ENCODE results near the gene IL17RB. TPM values are rescaled to one million over a fixed set of nuclear protein-coding genes. Genes with fewer than 3 reads are reported as not detected.

IL17RB gene
- polyA plus RNA-seq, 1 donor from 2014 or later, result 0.48 TPM

GRCh38 chr3:53807117-53807810, 39.1 kb upstream of the IL17RB start:
- H3K4me3 Mint-ChIP-seq, result no peak overlapping the region
- peak overlapping the region in 1 of 3 donors; percentile 64 for H3K27ac Mint-ChIP-seq
- H3K9me3 Mint-ChIP-seq, result no peaks in the 10 kb centered on the region
- H3K4me1 Mint-ChIP-seq, result peaks cover 0 to 2% (median 0%) of the 10 kb centered on the region in 3 donors
- H3K36me3 Mint-ChIP-seq, result no peaks in the 10 kb centered on the region
- H3K27me3 Mint-ChIP-seq, result peaks cover 5% of the 10 kb centered on the region

GRCh38 chr3:53808496-53808895, 37.9 kb upstream of the IL17RB start:
- H3K4me1 Mint-ChIP-seq, result peaks cover 0 to 2% (median 0%) of the 10 kb centered on the region in 3 donors
- no peaks in the 10 kb centered on the region for H3K9me3 Mint-ChIP-seq
- no peak overlapping the region for H3K27ac Mint-ChIP-seq
- H3K27me3 Mint-ChIP-seq, result peaks cover 5% of the 10 kb centered on the region
- H3K4me3 Mint-ChIP-seq, result no peak overlapping the region
- H3K36me3 Mint-ChIP-seq, result no peaks in the 10 kb centered on the region

DNA sequence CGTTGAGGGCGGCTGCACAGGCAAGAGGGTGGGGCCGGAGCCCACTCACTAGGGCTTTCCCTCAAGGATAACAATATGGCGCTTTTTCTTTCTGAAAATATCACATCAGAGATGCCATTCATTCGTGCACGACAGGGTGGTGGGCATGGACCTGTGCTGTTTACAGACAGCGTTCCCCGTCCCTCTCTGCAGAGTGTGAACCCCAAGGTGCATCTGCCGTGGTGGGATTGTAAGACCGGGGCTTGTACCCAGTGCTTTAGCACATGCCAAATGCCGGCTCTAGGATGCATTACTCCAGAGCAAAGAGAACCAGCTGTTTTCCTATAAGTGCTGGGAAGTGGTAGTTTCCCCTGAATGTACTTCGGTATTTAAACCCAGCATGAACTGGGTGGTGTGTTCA, 37.1 kb upstream of the IL17RB start:
- no peaks in the 10 kb centered on the region for H3K36me3 Mint-ChIP-seq
- peaks cover 0 to 2% (median 0%) of the 10 kb centered on the region in 3 donors for H3K4me1 Mint-ChIP-seq
- H3K27ac Mint-ChIP-seq, result no peak overlapping the region

GRCh38 chr3:53809764-53810400, 36.5 kb upstream of the IL17RB start:
- no peak overlapping the region for H3K27ac Mint-ChIP-seq
- no peaks in the 10 kb centered on the region for H3K36me3 Mint-ChIP-seq
- H3K4me3 Mint-ChIP-seq, result no peak overlapping the region
- no peaks in the 10 kb centered on the region for H3K9me3 Mint-ChIP-seq
- H3K27me3 Mint-ChIP-seq, result peaks cover 5% of the 10 kb centered on the region
- H3K4me1 Mint-ChIP-seq, result peaks cover 0 to 2% (median 0%) of the 10 kb centered on the region in 3 donors

More for the DNA sequence above, 37.1 kb upstream of the IL17RB start:
- H3K4me3 Mint-ChIP-seq, result no peak overlapping the region
- H3K27me3 Mint-ChIP-seq, result peaks cover 5% of the 10 kb centered on the region
- H3K9me3 Mint-ChIP-seq, result no peaks in the 10 kb centered on the region

DNA sequence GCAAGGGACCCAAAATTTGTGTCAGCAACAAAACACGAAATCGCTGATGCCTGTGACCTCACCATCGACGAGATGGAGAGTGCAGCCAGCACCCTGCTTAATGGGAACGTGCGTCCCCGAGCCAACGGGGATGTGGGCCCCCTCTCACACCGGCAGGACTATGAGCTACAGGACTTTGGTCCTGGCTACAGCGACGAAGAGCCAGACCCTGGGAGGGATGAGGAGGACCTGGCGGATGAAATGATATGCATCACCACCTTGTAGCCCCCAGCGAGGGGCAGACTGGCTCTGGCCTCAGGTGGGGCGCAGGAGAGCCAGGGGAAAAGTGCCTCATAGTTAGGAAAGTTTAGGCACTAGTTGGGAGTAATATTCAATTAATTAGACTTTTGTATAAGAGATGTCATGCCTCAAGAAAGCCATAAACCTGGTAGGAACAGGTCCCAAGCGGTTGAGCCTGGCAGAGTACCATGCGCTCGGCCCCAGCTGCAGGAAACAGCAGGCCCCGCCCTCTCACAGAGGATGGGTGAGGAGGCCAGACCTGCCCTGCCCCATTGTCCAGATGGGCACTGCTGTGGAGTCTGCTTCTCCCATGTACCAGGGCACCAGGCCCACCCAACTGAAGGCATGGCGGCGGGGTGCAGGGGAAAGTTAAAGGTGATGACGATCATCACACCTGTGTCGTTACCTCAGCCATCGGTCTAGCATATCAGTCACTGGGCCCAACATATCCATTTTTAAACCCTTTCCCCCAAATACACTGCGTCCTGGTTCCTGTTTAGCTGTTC, 35.0 kb upstream of the IL17RB start:
- H3K4me1 Mint-ChIP-seq, result no peaks in the 10 kb centered on the region
- H3K36me3 Mint-ChIP-seq, result no peaks in the 10 kb centered on the region
- H3K9me3 Mint-ChIP-seq, result no peaks in the 10 kb centered on the region
- H3K27ac Mint-ChIP-seq, result no peak overlapping the region
- H3K27me3 Mint-ChIP-seq, result peaks cover 5% of the 10 kb centered on the region
- no peak overlapping the region for H3K4me3 Mint-ChIP-seq

DNA sequence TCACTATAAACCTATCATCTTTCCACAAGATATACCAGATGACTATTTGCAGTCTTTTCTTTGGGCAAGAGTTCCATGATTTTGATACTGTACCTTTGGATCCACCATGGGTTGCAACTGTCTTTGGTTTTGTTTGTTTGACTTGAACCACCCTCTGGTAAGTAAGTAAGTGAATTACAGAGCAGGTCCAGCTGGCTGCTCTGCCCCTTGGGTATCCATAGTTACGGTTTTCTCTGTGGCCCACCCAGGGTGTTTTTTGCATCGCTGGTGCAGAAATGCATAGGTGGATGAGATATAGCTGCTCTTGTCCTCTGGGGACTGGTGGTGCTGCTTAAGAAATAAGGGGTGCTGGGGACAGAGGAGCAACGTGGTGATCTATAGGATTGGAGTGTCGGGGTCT, 33.9 kb upstream of the IL17RB start:
- Mint-ChIP-seq H3K27ac (no peak overlapping the region), H3K4me1 (no peaks in the 10 kb centered on the region), H3K4me3 (no peak overlapping the region), H3K9me3 (no peaks in the 10 kb centered on the region), H3K27me3 (no peaks in the 10 kb centered on the region), H3K36me3 (no peaks in the 10 kb centered on the region)

GRCh38 chr3:53813229-53813628, 33.1 kb upstream of the IL17RB start:
- no peak overlapping the region for H3K27ac Mint-ChIP-seq
- H3K4me3 Mint-ChIP-seq, result no peak overlapping the region
- no peaks in the 10 kb centered on the region for H3K4me1 Mint-ChIP-seq
- no peaks in the 10 kb centered on the region for H3K9me3 Mint-ChIP-seq
- peaks cover 2% of the 10 kb centered on the region for H3K27me3 Mint-ChIP-seq
- H3K36me3 Mint-ChIP-seq, result no peaks in the 10 kb centered on the region

DNA sequence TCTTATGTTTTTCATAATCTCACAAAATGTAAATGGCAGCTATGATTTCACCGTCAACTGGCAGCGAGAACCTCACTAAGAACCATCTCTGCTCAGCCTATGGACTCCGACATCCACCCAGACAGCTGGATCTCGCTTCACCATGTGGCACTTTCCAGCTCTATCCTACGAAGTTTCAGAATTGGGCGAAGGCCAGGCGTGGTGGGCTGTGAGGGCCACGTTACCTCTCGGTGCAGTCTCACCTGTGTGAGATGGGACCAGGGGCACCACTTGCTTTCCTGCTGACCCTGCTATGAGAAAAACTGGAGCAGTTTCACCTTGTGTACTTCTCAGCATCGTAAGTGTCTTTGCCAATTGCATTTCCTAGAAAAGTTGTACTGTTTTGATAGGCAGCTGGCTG, 32.5 kb upstream of the IL17RB start:
- no peaks in the 10 kb centered on the region for H3K9me3 Mint-ChIP-seq
- peak overlapping the region in 1 of 3 donors; percentile 17 for H3K27ac Mint-ChIP-seq

DNA sequence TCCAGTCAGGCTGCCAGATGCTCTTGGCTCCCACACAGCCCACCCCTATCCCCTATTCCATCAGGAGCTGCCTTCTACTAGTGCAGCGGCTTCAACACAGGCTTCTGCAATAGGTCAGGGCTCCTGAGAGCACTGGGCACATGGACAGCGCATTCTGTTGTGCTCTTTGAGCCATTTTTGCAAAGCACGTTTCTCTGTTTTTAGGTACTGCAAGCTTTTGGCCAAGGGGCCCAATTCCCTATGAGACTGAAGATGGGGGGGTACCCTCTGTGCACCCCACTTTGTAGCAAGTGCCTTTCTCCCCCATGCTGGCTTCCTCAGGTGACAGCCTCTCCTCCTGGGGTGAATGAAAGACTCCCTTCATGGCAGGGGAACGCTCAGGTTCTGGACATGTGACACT, 31.3 kb upstream of the IL17RB start:
- H3K4me3 Mint-ChIP-seq, result no peak overlapping the region
- no peak overlapping the region for H3K27ac Mint-ChIP-seq
- no peaks in the 10 kb centered on the region for H3K36me3 Mint-ChIP-seq
- H3K4me1 Mint-ChIP-seq, result no peaks in the 10 kb centered on the region
- no peaks in the 10 kb centered on the region for H3K9me3 Mint-ChIP-seq
- H3K27me3 Mint-ChIP-seq, result peaks cover 2% of the 10 kb centered on the region

More for the DNA sequence above, 32.5 kb upstream of the IL17RB start:
- peaks cover 2% of the 10 kb centered on the region for H3K27me3 Mint-ChIP-seq
- no peaks in the 10 kb centered on the region for H3K36me3 Mint-ChIP-seq
- H3K4me1 Mint-ChIP-seq, result no peaks in the 10 kb centered on the region
- no peak overlapping the region for H3K4me3 Mint-ChIP-seq

DNA sequence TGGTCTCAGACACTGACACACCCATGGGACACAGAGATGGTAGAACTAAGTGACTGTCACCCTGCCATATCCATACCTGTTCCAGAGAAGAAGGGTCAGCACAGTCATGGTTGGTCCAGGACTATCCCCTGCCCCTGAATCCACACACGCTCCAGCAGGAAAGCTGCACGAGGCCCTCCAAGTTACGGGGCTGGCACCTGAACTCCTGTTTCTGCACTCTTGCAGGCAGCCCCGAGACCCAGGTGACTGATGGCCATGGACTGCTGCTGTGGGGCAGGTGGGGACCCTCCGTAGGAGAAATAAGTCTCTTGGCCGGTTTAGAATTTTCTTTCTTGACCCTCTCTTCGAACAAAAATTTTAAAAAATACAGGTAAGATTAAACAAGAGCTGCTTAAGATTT, 30.7 kb upstream of the IL17RB start:
- Mint-ChIP-seq H3K27me3 (peaks cover 2% of the 10 kb centered on the region), H3K4me3 (no peak overlapping the region), H3K36me3 (no peaks in the 10 kb centered on the region), H3K4me1 (no peaks in the 10 kb centered on the region), H3K27ac (no peak overlapping the region), H3K9me3 (no peaks in the 10 kb centered on the region)

GRCh38 chr3:53816425-53816824, 29.9 kb upstream of the IL17RB start:
- Mint-ChIP-seq H3K4me1 (no peaks in the 10 kb centered on the region), H3K27ac (no peak overlapping the region), H3K36me3 (no peaks in the 10 kb centered on the region), H3K9me3 (no peaks in the 10 kb centered on the region), H3K4me3 (no peak overlapping the region), H3K27me3 (peaks cover 2% of the 10 kb centered on the region)

DNA sequence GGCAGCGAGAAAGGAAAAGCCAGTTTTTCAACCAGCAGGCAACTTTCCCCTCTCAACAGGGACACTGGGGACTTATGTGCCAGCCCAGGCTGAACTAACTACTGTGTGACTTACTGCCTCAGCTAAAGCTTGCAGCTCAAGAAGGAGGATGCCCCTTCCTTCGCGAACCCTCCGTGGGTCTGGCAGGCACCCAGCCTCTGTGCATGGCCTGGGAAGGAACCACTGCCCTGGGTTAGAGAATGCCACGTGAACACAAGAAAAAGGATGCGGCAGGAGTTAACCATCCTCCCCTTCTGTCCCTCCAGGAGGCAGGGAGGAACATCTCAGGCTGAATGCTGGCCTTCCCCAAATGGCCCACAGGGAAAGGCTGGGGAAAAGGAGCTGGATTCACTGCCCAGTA, 29.2 kb upstream of the IL17RB start:
- no peaks in the 10 kb centered on the region for H3K4me1 Mint-ChIP-seq
- H3K9me3 Mint-ChIP-seq, result no peaks in the 10 kb centered on the region
- H3K4me3 Mint-ChIP-seq, result no peak overlapping the region
- H3K36me3 Mint-ChIP-seq, result no peaks in the 10 kb centered on the region
- H3K27ac Mint-ChIP-seq, result no peak overlapping the region
- peaks cover 2% of the 10 kb centered on the region for H3K27me3 Mint-ChIP-seq

DNA sequence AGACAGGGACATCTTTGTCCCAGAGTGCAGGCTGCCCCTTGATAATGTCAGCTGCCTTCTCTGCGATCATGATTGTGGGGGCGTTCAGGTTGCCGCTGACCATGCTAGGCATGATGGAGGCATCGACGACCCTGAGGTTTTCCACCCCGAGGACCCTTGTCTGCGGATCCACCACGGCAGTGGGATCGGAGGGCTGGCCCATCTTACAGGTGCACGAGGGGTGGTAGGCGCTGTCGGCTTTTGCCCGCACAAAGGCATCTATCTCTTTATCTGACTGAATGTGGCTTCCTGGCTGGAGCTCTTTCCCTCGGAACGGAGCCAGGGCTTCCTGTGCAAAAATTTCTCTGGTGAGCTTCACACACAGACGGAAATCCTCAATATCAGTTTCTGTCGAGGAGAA, 28.6 kb upstream of the IL17RB start:
- Mint-ChIP-seq H3K36me3 (no peaks in the 10 kb centered on the region), H3K9me3 (no peaks in the 10 kb centered on the region), H3K27ac (peak overlapping the region in 1 of 3 donors; percentile 43), H3K4me3 (no peak overlapping the region), H3K4me1 (no peaks in the 10 kb centered on the region), H3K27me3 (peaks cover 2% of the 10 kb centered on the region)

DNA sequence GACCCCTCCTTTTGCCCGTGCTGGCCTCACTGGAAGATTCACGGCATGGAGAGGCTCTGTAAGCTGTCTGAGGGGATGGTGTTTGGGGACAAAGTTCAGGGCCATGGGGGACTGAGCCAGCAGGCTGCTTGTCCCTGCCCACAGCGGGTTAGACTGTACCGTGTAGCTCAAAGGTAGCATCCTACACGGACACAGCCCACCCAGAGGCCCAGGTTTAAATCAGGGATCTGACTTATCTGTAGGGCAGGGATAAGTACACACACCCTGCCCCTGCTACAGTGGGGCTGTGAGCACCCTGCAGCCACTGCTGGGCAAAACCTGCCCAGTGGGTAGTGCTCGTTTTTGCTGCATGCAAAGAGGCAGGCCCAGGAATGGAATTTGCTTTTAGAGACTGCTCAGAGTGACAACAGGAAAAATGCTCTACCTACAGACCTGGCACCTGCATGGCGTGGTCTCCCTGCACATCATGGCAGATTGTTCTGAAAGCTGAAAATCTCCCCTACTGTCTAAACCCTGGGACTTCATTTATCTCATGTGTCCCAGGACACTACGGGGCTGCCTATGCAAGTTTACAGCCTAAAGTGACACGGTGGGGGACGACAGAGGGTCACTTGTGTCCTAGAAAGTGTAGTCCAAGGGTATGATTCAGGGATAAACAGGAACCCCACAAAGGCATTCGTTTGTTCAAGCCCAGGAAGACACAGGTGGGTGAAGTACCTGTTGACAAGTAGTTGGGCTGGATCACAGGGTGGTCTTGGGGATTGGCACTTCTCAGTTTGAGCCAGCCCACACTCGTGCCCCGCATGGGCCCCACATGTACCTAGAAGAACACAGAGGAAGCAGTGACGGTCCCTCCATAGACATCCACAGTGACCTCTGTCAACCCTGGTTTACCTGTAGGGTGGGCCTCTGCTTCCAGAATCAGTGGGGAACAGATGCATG, 27.9 kb upstream of the IL17RB start:
- Mint-ChIP-seq H3K4me3 (no peak overlapping the region), H3K27ac (peak overlapping the region in 1 of 3 donors; percentile 43), H3K4me1 (no peaks in the 10 kb centered on the region), H3K9me3 (no peaks in the 10 kb centered on the region), H3K36me3 (no peaks in the 10 kb centered on the region), H3K27me3 (peaks cover 2% of the 10 kb centered on the region)
